HG03196 (cell line): ENCODE results near the gene ASGR1.
A peak's percentile ranks its signal among the peaks of the same experiment; 100 is the strongest.

Experiments
- ATAC-seq: cut with Tn5 transposase; IDR thresholded peaks from one replicate; pipeline ENCODE4 v1.9.1; 2021; ENCODE audit not compliant: unreplicated experiment

The ASGR1 gene, protein sequence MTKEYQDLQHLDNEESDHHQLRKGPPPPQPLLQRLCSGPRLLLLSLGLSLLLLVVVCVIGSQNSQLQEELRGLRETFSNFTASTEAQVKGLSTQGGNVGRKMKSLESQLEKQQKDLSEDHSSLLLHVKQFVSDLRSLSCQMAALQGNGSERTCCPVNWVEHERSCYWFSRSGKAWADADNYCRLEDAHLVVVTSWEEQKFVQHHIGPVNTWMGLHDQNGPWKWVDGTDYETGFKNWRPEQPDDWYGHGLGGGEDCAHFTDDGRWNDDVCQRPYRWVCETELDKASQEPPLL

DNA sequence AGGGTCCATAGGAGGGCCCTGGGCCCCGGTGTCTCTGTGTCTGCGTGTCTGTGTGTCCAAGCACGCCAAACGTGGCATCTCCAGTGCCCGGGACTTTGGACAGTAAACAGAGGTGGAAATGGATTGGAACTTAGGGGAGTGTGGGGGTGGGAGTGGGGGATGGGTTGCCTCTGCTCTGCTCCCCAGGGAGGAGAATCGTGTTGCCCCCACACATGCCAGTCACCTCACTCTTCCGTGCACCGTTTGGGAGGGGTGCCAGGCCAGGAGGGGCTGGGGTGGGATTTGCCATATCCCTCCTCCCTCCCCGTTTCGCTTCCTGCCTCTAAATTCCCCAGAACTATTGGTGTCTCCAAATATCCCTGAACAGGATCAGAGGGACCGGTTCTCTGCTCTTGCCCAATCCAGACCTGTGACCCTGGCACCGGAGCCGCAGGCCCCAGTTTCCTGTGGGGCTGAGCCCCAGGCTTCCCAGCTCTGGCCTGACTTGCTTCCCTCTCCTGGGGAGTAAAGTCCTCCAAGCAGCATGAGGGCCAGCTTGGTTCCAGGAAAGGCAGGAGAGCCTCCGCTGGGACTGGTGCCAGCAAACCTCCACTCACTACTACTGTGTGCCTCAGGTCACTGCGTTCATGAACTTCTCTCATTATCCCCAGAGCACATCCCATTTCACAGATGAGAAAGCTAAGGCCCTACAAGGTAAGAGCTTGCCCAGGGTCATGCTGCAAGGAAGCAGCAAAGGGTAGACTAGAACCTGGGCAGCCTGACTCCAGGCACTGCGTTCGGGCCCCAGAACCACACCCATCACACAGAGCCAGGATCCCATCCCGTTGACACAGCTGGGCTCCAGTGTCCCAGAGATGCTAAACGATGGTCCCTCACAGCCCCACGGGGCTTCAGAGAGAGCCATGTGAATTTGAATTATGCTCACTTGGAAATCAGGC, at the start of gene ASGR1:
ASGR1 (minus strand) TSS at position 54 of the 938 bp plus-strand sequence. CDS start 807 bp downstream, outside the sequence.
- no peak for ATAC-seq

DNA sequence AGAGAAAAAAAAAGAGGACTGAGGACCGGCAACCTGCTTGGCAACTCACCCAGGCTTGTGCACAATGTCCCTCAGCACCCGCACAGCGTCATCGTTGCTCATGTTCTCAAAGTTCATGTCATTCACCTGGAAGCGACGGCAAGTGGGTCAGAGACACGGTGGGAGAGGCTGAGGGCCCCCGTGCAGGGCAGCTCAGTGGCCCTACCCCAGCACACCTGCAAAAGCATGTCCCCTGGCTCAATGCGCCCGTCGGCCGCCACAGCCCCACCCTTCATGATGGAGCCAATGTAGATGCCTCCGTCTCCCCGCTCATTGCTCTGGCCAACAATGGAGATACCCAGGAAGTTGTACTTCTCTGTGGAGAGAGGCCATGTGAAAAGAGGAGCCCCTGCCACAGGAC, 49.8 kb upstream of the ASGR1 start:
- no peak for ATAC-seq

DNA sequence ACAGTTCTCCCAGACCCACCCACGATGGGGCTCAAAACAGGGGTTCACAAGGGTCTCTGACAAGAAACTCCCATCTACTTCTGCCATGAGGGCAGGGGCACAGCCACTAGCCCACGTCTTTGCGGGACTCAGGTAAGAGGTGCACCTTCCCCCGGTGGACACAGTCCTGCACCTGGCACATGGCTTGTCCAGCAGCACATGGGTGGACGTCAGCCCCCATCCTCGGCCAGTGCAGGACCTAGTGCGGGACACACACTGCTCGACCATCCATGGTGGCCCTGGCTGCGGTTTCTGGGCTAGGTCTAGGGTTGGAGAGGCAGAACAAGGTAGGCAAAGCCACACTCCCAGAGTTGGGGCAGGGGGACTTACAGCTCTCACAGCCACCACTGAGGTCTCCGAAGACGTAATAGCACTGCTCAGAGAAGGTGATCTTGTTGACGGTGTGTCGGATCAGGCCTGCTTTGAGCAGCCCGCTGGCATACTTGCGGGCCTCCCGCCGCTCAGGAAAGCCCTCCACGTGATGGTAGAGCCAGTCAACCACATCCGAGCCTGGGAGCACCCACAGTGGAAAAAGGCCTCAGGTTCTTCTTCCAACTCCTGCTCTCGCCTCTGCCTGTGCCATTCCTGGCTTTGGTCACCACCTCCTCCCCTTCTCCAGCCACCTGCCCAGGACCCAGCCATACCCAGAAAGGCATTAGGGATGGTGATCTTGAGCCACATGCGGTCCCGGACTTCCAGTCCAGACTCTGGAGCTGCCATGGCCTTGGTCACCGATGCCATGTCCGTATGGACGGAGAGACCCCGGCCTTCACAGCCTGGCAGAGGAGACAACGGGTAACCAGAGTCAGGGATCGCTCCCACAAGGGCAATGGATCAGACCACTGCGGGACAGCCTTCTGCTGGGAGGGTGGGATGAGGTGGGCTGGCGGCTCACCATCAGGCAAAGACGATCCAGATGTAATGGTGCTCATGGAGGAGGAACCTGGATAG, 47.8 kb upstream of the ASGR1 start:
- no peak for ATAC-seq

DNA sequence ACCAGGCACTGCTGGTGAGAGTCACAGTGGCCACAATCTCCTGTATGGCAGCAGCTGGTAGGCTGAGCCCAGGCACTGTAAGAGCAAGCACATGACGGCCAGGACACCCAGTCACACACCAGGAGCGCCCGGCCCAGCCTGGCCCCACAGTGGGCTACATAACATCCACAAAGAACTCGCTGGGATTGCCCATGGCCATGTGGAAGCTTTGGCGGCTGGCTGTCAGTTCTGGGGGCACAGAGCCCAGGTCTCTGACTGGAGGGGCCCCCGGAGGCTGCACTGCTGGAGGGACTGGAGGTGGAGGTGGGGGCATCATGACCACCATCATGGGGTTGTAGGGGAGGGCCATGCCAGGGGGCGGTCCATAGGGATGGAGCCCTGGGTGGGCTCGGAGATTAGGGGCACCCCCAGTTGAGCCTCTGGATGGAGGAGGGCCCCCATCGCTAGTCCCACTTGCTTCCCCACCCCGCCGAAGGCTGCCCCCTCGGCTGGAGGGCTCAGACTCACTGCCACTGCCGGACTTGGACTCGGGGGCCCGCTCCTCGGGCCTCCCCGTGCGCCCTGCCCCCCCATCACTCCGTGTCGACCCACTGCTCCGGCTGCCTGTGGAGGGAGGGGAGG, 46.7 kb upstream of the ASGR1 start:
- ATAC-seq, result no peak

DNA sequence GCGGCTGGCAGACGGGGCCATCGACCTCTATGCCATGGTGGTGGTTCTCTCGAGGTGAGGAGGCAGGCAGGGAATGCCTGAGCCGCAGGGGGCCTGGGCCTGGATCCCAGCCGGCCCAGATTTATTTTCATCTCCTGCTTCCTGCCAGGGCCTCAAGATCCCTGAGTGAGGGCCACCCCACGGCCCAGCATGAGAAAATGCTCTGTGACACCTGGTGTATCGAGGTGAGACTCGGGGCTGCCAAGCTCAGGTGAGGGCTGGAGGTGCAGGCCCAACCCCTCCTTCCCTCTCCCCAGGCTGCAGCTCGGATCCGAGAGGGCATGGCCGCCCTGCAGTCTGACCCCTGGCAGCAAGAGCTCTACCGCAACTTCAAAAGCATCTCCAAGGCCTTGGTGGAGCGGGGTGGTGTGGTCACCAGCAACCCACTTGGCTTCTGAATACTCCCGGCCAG, 45.5 kb upstream of the ASGR1 start:
- no peak for ATAC-seq

DNA sequence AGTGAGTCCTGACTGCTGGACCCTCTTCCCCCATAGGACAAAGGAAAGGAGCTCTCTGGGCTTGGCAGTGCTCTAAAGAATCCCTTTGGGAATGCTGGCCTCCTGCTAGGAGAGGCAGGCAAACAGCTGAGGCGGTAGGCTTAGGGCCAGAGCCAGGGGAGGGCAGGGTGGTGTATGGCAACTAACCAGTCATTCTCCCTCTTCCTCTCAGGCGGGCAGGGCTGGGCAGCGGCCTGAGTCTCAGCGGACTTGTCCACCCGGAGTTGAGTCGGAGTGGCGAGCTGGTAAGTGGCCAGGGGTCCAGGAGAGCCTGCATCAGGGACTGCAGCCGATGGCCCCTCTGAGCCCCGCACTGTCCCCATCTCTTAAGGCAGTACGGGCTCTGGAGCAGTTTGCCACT, 44.9 kb upstream of the ASGR1 start:
- no peak for ATAC-seq

DNA sequence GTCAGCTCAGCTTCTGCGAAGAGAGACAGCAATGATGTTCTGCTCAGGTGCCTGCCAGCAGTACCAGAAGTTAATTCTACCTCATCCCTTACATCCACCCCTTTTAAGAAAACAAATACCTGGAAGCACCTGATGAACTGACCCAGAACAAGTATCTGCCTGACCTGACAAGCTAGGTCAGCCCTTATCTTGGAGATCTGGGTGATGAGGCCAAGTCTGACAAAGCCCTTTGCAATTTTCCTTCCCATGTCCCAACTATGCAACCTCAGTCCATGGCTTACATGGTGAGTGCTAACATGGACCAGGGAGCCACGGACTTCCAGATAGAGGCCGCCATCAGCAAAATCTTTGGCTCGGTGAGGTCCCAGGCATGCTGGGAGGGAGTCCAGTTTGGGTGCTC, 44.2 kb upstream of the ASGR1 start:
- no peak for ATAC-seq

DNA sequence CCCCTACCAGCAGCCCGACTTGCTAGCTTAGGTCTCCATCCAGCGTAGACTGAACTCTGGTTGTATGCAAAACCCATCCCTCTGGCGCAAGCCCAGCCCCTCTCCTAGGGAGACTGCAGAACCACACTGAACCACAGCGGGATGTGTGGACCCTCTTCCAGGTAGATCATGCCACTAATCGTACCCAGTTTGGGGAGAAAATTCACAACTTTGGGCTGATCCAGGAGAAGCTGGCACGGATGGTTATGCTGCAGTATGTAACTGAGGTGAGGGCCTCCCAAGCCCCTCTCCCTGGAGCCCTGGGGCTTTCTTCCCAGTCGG, 43.8 kb upstream of the ASGR1 start:
- no peak for ATAC-seq

DNA sequence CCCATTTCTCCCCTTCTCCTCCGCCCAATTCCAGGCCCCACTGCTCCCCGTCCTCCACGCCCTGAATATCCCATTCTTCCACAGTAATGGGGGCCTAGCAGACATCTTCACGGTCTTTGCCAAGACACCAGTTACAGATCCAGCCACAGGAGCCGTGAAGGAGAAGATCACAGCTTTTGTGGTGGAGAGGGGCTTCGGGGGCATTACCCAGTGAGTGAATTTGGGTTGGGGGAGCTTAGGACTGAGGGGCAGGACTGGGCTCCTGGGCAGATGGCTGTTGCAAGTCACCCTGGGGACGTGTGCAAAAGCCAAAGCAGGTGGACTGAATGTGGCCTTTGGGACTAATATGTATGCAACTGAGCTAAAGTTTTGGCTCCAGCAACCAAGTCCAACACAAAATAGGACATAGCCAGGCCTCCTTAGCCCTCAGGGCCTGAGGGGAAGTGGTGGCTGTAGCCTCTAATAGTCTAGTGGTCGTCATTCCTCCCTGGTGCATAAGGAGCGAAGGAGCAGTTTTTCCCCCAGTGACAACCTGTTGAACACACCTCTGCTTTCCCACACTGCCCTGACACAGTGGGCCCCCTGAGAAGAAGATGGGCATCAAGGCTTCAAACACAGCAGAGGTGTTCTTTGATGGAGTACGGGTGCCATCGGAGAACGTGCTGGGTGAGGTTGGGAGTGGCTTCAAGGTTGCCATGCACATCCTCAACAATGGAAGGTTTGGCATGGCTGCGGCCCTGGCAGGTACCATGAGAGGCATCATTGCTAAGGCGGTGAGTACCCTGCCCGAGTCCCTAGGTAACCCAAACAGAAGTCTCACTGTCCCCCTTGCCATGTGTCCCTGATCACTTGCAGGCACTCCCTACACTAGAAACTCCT, 43.2 kb upstream of the ASGR1 start:
- ATAC-seq, result no peak

DNA sequence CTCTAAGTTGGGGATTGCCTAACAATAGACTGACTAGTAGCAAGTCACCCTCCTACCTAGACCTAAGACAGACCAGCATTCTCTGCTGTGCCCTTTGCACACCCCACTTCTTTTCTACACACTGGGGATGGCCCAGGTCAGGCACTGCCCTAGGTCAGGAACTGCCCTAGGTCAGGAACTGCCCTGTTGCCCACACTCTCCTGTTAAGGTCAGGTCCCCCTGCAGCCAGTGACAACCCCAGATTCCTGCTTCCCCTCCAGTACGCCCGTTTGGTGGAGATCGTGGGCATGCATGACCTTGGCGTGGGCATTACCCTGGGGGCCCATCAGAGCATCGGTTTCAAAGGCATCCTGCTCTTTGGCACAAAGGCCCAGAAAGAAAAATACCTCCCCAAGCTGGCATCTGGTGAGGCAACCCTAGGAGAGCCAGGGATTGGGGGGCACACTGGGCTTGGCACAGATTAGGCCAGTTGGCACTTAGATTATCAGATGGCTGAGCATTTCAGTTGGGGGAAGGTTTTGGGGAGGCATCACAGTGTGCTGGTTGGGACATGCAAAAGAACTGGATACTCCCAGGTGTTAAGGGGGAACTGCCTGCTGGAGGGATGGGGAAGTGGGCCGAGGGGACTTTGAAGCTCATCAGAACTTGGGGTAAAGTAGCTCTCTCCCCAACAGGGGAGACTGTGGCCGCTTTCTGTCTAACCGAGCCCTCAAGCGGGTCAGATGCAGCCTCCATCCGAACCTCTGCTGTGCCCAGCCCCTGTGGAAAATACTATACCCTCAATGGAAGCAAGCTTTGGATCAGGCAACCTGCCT, 42.3 kb upstream of the ASGR1 start:
- no peak for ATAC-seq

DNA sequence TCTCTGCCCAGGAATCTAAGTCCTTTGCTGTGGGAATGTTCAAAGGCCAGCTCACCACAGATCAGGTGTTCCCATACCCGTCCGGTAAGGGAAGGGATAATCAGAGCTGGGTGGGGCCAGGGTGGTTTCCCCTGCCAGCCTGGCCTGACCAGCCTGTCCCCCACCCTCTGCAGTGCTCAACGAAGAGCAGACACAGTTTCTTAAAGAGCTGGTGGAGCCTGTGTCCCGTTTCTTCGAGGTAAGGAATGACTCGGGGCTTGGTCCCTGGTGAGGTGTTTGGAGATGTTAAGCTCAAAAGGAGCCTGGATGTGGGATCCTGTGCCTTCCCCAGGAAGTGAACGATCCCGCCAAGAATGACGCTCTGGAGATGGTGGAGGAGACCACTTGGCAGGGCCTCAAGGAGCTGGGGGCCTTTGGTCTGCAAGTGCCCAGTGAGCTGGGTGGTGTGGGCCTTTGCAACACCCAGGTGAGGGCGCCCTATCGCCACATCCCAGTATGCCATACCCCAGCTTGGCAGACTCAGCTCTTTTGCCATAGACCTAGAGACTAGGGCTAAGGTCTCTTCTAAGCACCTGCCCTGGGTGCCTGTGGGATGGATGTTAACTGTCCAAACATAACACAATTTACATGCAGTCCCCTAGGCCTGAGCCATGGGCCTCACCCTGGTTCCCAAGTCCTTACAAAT, 41.6 kb upstream of the ASGR1 start:
- ATAC-seq, result no peak

DNA sequence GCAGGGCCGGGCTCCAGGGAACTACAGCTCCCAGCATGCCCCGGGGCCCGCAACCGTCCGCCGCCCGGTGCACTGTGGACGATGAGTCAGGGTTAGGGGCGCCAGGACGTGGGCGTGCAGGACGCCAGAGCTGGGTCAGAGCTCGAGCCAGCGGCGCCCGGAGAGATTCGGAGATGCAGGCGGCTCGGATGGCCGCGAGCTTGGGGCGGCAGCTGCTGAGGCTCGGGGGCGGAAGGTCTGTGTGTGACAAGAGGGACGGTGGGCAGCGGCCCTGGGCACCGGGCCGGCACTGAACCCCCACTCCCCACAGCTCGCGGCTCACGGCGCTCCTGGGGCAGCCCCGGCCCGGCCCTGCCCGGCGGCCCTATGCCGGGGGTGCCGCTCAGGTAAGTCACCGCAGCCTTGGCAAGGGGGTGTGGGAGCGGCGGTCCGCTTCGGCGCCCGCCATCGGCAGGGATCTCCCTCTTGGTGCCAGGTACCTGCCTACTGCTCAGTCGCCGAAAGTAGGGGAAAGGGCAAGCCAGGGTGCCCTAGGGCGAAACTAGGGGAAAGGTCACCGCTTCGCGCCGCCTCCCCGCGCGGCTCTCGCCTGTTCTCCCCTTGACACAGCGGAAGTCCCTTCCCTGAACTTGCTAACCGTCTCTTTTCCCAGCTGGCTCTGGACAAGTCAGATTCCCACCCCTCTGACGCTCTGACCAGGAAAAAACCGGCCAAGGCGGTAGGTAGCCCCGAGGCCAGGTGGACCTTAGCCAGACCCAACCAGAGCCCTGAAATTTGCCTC, 40.8 kb upstream of the ASGR1 start, which contains the start of the genes ACADVL and DLG4:
ACADVL (plus strand) TSS at position 127 of the 781 bp plus-strand sequence; CDS start at position 174, 47 bp downstream.
DLG4 (minus strand) TSS at position 25 of the 781 bp plus-strand sequence.
- peak; percentile 44 for ATAC-seq

DNA sequence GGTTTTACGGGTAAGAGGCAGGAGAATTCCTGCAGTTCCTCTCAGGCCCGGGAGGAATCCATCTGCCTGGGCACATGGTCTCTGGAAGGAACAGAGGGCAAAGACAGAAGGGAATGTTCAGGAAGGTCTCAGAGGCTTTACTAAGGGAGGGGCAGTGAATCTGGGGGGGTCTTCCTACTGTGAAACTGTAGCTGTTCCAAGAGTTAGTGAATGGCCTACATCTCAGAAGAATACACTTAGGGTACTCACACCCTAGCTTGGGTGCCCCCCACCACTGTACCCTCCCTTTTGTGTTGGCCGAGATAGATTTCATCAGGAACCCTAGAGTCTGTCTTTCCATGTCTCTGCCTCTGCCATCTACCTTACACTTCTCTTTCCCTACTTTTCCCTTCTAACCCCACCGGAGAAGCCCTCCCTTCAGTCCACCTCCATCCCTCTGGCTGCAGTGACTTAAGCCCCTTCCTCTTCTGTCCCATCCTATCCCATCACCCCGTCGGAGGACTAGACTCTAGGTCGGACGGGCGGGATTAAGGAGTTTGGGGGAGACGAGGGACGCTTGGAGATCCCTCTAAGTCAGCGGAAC, 40.1 kb upstream of the ASGR1 start:
- no peak for ATAC-seq

DNA sequence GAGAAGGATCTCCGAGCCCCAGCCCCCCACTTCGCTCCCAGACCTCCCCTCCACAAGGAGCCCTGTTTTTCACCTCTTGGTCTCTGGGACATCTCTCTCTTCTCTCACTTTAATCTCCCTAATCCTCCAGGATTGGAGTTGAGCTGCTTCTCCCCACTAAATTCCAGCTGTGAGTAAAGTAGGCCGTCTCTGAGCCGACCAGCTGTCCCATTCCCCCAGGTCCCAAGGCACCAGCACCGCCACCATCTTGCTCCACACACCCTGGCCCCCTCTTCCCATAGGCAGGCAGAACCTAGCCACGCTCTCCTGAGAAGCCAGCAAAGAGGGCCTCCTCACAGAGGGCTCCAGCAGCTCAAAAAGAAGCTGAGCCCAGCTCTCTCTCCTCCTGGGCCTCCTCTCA, 39.6 kb upstream of the ASGR1 start:
- no peak for ATAC-seq

DNA sequence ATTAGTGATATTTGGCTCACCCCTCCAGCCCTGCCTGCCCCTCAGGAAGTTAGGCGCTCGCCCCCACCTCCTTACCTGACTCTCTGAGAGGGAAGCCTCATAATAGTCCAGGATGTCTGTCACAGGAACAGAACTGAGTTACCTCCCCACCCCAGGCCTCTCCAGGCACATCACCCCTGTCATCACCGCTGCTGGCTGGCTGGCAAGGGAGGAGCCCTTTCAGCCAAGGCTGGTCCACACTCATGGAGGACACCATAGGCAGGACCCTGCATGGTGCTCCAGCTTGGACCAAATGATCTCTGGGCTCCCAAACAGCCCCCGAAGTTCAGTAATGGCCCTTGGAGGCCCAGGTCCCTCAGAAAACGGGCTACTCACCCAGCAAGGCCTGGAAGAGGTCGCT, 39.0 kb upstream of the ASGR1 start:
- ATAC-seq, result no peak

DNA sequence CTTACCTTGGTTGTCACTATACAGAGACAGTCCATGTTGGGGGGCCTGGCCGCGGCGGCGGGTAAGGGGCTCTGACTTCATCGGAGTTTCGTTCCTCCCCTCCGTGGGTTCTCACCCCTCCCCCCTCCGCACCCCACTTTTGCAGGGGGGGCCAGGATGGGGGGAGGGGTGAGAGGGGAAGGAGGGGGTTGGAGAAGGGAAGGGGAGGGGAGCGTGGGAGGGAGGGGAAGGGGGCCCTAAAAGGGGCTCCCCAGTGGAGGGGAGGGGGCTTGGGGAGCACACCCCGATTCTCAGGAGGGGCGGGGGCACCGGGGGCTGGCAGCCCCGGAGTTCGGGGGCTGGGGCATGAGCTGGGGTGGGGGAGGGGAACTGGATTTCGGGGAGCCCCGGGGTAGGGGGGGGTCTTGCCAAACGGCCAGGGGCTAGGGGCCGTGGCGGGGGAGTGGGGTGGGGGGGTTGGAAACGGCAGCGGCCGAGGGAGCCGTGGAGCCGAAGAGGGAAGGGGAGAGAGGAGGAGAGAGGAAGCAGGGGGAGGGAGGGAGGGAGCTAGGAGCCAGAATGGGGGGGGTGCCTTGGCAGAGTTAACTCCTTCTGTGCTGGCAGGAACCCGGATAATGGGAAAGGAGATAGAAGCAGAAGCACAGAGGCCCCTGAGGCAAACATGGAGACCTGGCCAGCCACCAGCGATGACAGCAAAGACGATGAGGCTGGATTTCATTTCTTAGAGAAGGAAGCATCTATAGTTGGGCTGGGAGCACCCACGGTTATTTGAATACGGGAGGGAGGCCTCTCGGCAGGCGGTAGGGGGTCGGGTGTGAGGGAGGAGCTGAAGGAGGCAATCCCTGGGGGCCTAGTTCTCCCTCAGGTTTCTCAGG, 38.2 kb upstream of the ASGR1 start:
- ATAC-seq, result no peak
